Rectal smooth muscle tissue (tissue), 1 donor: Measurements from ENCODE around the gene AMZ1.
"Not testable (repeated sequence)": the region's sequence is repeated elsewhere in the genome, so short reads cannot be mapped to it uniquely, and the experiment has no call there.

Experiments
- H3K27ac ChIP-seq: one replicate; pipeline ENCODE4 v1.7.0; 2013; ENCODE audit warnings: low read depth, low read length, inconsistent platforms
- H3K27me3 ChIP-seq: one replicate; pipeline ENCODE4 v1.7.0; 2013; ENCODE audit warnings: low read length; ENCODE audit not compliant: control insufficient read depth, insufficient read depth
- H3K36me3 ChIP-seq: one replicate; pipeline ENCODE4 v1.7.0; 2013; ENCODE audit warnings: low read length; ENCODE audit not compliant: control insufficient read depth, insufficient read depth
- H3K4me1 ChIP-seq: one replicate; pipeline ENCODE4 v1.7.0; 2013; ENCODE audit warnings: low read length; ENCODE audit not compliant: control insufficient read depth, insufficient read depth
- H3K4me3 ChIP-seq: one replicate; pipeline ENCODE4 v1.7.0; 2013; ENCODE audit warnings: low read length
- H3K9ac ChIP-seq: one replicate; pipeline ENCODE4 v1.7.0; 2013; ENCODE audit warnings: low read length

Gene AMZ1

GRCh38 chr7:2665359-2665791 is 22.6 kb upstream of the AMZ1 start:
- no peaks in the 10 kb centered on the region for H3K27me3 ChIP-seq
- H3K27ac ChIP-seq: no peak overlapping the region
- H3K4me3 ChIP-seq: no peak overlapping the region
- no peaks in the 10 kb centered on the region for H3K4me1 ChIP-seq
- no peaks in the 10 kb centered on the region for H3K36me3 ChIP-seq
- no peak overlapping the region for H3K9ac ChIP-seq

GRCh38 chr7:2666155-2666554 is 21.8 kb upstream of the AMZ1 start:
- H3K27ac ChIP-seq: no peak overlapping the region

GRCh38 chr7:2666588-2667250 is 21.3 kb upstream of the AMZ1 start:
- peaks cover 3% of the 10 kb centered on the region for H3K27me3 ChIP-seq
- no peaks in the 10 kb centered on the region for H3K4me1 ChIP-seq
- no peak overlapping the region for H3K9ac ChIP-seq
- no peaks in the 10 kb centered on the region for H3K36me3 ChIP-seq
- H3K27ac ChIP-seq: no peak overlapping the region
- H3K4me3 ChIP-seq: no peak overlapping the region

More at GRCh38 chr7:2666155-2666554, 21.8 kb upstream of the AMZ1 start:
- H3K36me3 ChIP-seq: no peaks in the 10 kb centered on the region
- peaks cover 2% of the 10 kb centered on the region for H3K27me3 ChIP-seq
- H3K4me1 ChIP-seq: no peaks in the 10 kb centered on the region
- H3K4me3 ChIP-seq: no peak overlapping the region
- H3K9ac ChIP-seq: no peak overlapping the region

- Histone ChIP-seq H3K4me1 (no peaks in the 10 kb centered on the region), H3K4me3 (no peak overlapping the region), H3K27me3 (peaks cover 3% of the 10 kb centered on the region)
Observed at GRCh38 chr7:2667843-2668242, 20.2 kb upstream of the AMZ1 start.

GRCh38 chr7:2668401-2668800 is 19.6 kb upstream of the AMZ1 start:
- Histone ChIP-seq H3K27ac (no peak overlapping the region), H3K4me3 (no peak overlapping the region), H3K9ac (no peak overlapping the region), H3K36me3 (no peaks in the 10 kb centered on the region), H3K4me1 (no peaks in the 10 kb centered on the region), H3K27me3 (peaks cover 3% of the 10 kb centered on the region)

More at GRCh38 chr7:2667843-2668242, 20.2 kb upstream of the AMZ1 start:
- H3K9ac ChIP-seq: no peak overlapping the region
- H3K27ac ChIP-seq: no peak overlapping the region
- no peaks in the 10 kb centered on the region for H3K36me3 ChIP-seq

GRCh38 chr7:2670171-2670570 is 17.8 kb upstream of the AMZ1 start:
- Histone ChIP-seq H3K27me3 (peaks cover 3% of the 10 kb centered on the region), H3K27ac (no peak overlapping the region), H3K9ac (no peak overlapping the region), H3K36me3 (no peaks in the 10 kb centered on the region), H3K4me3 (no peak overlapping the region), H3K4me1 (no peaks in the 10 kb centered on the region)

GRCh38 chr7:2670720-2671391 is 17.1 kb upstream of the AMZ1 start:
- Histone ChIP-seq H3K27ac (no peak overlapping the region), H3K27me3 (peaks cover 3% of the 10 kb centered on the region), H3K4me1 (no peaks in the 10 kb centered on the region), H3K9ac (no peak overlapping the region), H3K36me3 (no peaks in the 10 kb centered on the region), H3K4me3 (no peak overlapping the region)

- not testable (repeated sequence) for H3K9ac ChIP-seq, H3K36me3 ChIP-seq, H3K4me1 ChIP-seq, H3K27me3 ChIP-seq, H3K4me3 ChIP-seq, H3K27ac ChIP-seq
Observed at GRCh38 chr7:2673214-2673613, 14.8 kb upstream of the AMZ1 start.

GRCh38 chr7:2673934-2674333 is 14.1 kb upstream of the AMZ1 start:
- H3K4me1 ChIP-seq: no peaks in the 10 kb centered on the region
- H3K27me3 ChIP-seq: peaks cover 3% of the 10 kb centered on the region
- H3K27ac ChIP-seq: no peak overlapping the region
- no peak overlapping the region for H3K9ac ChIP-seq
- H3K36me3 ChIP-seq: no peaks in the 10 kb centered on the region
- no peak overlapping the region for H3K4me3 ChIP-seq

GRCh38 chr7:2675256-2675764 is 12.7 kb upstream of the AMZ1 start:
- H3K9ac ChIP-seq: no peak overlapping the region
- no peaks in the 10 kb centered on the region for H3K4me1 ChIP-seq
- H3K36me3 ChIP-seq: no peaks in the 10 kb centered on the region
- no peak overlapping the region for H3K27ac ChIP-seq
- peaks cover 9% of the 10 kb centered on the region for H3K27me3 ChIP-seq
- H3K4me3 ChIP-seq: no peak overlapping the region

GRCh38 chr7:2676576-2676975 is 11.4 kb upstream of the AMZ1 start:
- not testable (repeated sequence) for H3K36me3 ChIP-seq, H3K9ac ChIP-seq, H3K27me3 ChIP-seq, H3K4me3 ChIP-seq, H3K27ac ChIP-seq, H3K4me1 ChIP-seq

GRCh38 chr7:2678454-2678853 is 9.5 kb upstream of the AMZ1 start:
- not testable (repeated sequence) for H3K27me3 ChIP-seq, H3K9ac ChIP-seq, H3K27ac ChIP-seq, H3K4me3 ChIP-seq, H3K4me1 ChIP-seq, H3K36me3 ChIP-seq
